Measurements from ENCODE around the gene THRB.

THRB gene

DNA sequence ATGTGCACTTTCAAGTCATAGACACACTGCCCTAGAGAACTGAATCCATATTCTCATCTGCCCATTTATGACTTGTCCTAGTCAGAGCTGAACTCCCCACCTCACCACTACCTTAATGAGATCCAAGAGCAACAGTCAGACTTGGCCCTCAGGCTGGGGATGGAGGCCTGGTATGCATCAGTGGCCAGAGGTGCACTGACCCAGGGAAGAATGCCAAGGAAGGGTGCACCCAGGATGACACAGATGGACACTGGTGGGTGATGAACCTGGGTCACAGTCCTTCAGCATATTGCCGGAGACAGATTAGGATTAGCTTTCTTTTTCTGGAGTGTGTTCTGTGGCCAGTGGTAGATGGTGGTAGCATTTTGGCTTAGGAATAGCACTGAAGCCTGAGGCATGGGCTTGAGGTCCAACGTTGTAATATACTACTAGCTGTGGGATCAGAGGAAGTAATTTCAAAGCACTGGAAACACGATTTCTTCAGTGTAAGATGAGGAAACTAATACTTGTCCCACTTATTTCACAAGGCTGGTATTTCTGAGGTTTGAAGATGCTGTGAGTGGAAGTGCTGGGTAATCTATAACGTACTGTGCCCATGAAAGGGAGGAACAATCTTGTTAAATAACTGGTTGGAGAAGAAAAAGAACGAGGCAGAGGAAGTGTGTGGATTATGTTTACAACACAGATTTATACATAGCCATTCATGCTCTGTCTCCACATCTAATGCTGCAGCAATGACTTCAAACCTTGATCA lies 265.0 kb downstream of the THRB start:
- DNase-seq (ENCODE audit: low read depth, low spot score) = no peak

DNA sequence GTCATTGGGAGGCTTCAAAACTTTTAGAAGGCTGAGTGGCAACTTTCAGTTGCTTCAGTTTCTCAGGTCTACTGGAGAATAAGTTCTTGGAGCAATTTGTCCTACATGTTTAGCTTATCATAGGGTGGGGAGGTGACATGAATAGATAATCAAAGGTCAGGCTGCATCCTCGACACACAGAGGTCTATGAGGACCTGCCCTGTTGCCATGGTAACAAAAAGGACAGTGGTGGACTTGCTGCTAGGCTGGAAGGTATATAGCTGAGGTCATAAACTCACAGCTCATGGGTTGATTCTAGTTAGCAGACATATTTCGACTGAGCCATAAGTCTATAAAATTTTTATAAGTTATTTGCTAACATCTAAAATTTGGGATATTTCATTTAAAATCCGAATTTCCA lies 267.0 kb downstream of the THRB start:
- DNase-seq (ENCODE audit: low read depth, low spot score) = no peak

- no peak for DNase-seq (ENCODE audit: low read depth, low spot score)
Observed at GRCh38 chr3:24226397-24226796, 268.3 kb downstream of the THRB start.

DNA sequence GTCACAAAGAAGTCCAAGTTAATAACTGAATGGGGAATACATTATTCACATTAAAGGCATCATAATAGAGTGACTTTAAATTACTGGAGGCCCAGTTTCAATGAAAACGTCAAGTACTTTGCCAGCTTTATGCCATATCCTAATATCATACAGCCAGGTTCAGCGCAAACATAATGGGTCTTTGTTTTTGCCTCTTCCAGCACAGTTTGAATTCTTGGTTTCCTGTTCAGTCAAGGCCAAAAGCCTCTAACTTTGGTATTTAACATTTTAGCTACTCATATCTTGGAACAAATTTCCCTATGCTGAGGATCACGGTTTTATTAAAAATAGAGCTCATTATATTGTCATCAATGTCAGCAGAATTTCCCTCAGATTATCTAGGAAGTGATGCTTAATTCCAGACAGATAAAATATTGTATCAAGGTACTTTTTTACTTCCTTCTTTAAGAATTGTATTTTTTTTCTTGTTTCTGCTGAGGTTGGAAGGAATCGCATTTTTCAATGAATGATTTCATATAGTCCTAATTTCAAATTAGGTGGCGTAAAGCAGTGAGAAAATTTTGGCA lies 269.2 kb downstream of the THRB start:
- DNase-seq (ENCODE audit: low read depth, low spot score) = no peak

DNA sequence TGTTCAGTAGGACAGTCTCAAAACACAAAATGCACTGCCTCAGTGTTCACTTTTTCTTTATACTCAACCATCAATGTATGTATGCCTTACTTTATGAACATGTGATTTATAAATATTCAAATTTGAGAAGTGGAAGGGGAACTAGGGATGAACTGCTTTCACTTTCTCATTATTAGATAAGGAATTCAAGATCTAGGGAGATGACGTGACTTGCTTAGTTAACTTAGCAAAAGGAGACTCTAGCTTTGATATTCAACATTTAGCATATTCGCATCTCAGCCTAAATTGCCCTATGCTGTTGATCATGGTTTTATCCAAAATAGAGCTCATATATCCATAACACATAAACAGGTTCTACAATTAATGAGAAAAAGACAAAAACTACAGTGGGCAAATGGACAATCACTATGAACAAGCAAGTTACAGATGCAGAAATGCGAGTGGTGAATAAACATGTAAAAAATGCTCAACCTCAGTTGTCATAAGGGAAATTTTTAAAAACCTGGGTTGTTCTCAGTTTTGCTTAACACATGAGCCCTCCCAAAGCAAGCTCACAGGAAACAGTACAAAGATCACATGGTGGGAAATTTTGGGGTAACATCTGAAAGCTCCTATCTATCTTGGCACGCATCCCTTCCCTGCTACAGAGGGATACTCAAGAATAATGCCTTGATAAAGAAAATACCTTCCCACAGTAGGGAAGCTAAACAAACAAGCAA lies 269.8 kb downstream of the THRB start:
- no peak for DNase-seq (ENCODE audit: low read depth, low spot score)

DNA sequence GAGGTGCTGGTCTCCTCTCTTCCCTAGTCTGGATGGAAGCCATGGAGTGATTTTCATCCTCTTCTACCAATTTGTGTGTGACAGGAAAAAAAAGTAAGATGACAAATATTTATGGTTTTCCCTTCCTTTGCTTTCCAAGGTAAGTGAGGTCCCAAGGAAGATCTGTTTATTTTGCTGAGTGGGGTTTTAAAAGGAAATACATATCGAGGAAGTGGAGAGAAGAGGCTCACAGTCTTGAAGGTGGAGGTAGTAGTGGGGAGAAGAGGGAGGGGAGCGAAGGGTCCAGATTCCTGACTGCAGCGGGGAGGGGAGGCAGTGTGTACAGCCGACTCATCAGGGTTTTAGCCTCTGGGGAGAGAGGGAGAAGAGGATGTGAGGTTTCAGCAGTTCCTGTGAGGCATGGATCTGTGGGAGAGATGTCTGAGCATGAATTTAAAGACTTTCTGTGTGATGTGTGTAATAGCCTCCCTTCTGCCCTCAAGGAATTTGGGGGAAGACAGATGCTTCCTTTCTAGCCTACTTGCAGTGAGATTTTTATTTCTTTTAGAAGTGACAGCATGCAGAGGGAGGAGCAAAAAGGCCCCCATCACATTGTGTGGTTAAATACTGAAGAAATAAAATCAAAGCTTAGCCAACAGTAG lies 272.4 kb downstream of the THRB start:
- DNase-seq (ENCODE audit: low read depth, low spot score) = no peak

GRCh38 chr3:24220859-24221657 lies 273.6 kb downstream of the THRB start:
- no peak for DNase-seq (ENCODE audit: low read depth, low spot score)

- DNase-seq (ENCODE audit: low read depth, low spot score) = no peak
Observed at GRCh38 chr3:24215502-24215901, 279.1 kb downstream of the THRB start.

GRCh38 chr3:24211381-24211780 lies 283.3 kb downstream of the THRB start:
- DNase-seq (ENCODE audit: low read depth, low spot score) = no peak

DNA sequence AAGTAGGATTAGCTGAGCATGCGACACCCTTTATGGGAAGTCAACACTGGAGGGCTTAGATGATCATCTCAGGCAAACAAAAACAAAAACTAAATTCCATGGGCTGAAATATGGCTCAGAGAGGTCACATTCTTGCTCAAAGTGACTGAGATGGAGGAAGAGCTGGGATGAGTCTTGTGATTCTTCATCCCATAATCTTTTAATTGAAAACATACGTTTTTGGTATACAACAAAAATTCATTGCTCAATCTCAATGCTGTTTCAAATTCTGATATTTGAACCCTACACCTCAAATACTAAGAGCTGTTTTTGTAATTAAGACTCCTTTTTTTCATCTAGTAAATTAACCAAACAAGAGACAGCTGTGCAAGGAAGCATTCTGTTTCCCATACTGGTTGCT lies 292.6 kb downstream of the THRB start:
- DNase-seq (ENCODE audit: low read depth, low spot score) = no peak

- DNase-seq (ENCODE audit: low read depth, low spot score) = no peak
Observed at GRCh38 chr3:24201301-24201700, 293.3 kb downstream of the THRB start.

DNA sequence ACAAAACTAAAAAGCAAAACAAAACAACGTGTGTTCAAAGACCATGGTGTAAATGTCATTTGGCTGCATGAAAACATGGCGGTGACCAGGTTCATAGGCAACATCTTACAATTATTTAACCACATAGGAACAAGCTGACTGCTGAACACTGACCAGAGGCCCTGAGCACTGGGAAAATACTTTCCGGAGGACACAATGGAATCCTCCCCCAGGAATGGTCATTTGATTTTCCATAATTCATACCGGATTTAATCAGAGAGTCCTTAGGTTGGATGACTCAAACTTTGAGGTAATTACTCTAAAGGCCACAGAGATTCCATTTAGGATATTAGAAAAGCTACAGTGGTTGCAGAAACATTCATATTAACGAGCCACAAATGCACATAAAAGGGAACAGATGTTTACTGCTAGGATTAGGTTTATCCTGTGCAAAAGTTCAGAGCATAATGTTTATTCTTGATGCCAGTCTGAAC lies 294.8 kb downstream of the THRB start:
- no peak for DNase-seq (ENCODE audit: low read depth, low spot score)

GRCh38 chr3:24199300-24199699 lies 295.4 kb downstream of the THRB start:
- DNase-seq (ENCODE audit: low read depth, low spot score) = no peak

DNA sequence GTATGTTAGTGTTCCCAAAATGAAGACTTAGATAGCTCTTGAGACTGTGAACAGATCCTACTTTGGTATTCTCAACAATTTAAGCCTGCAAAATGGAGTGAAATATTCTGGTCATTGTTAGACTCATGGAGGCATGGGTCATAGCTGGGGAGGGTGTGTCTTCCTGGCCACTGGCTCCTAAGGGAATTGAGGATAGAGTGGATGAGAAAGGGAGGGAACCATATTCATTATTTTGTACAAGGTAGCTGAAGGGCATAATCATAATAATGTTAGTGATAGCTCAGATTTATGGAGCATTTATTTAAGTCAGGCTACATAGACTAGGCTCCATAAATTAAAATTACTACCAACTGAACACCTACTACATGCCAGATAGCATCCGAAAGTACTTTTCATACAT lies 295.9 kb downstream of the THRB start:
- no peak for DNase-seq (ENCODE audit: low read depth, low spot score)

GRCh38 chr3:24197809-24198208 lies 296.8 kb downstream of the THRB start:
- no peak for DNase-seq (ENCODE audit: low read depth, low spot score)

- DNase-seq (ENCODE audit: low read depth, low spot score) = no peak
Observed at GRCh38 chr3:24196526-24196925, 298.1 kb downstream of the THRB start.

- DNase-seq (ENCODE audit: low read depth, low spot score) = no peak
Observed at GRCh38 chr3:24195504-24196230, 299.0 kb downstream of the THRB start.

DNA sequence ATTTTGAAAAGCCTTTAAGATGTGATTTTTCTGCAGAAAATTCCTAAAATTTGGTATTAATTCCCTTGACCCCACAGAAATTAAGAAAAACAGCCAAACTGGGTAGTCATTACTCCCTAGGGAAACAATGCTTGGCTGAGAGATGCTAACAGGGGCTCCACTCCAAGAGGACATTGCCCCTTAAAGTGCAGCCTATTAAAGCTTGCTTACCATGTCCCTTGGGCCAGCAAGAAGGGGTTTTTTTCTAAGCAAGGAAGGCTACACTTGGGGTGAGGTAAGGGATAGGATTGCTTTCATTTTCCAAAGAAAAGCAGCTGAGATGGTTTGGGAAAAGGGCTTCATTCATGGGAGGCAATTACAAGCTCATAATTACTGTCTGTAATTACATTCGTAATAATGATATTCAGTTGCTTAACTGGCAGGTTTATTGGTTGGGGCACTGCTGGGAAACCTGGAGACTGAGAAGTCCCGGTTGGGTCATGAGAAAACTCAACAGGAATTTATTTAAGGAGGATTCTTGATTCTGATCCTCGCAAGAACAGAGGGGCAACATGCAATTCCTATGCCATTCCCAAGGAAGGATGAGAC lies 302.1 kb downstream of the THRB start:
- no peak for DNase-seq (ENCODE audit: low read depth, low spot score)

GRCh38 chr3:24191801-24192403 lies 302.7 kb downstream of the THRB start:
- no peak for DNase-seq (ENCODE audit: low read depth, low spot score)

GRCh38 chr3:24190256-24190655 lies 304.4 kb downstream of the THRB start:
- no peak for DNase-seq (ENCODE audit: low read depth, low spot score)

Data from iPS DF 19.7 (cell line).